GM12874 (cell line): ENCODE measurements around the gene SNPH.

Experiments used
- TF ChIP-seq, protein P1 (sequence below): IDR thresholded peaks from 2 replicates; pipeline ENCODE4 v1.5.1; 2011; ENCODE audit warnings: low read depth, mild to moderate bottlenecking, control low read depth, low read length, moderate library complexity; ENCODE audit not compliant: insufficient read depth

Gene SNPH

DNA sequence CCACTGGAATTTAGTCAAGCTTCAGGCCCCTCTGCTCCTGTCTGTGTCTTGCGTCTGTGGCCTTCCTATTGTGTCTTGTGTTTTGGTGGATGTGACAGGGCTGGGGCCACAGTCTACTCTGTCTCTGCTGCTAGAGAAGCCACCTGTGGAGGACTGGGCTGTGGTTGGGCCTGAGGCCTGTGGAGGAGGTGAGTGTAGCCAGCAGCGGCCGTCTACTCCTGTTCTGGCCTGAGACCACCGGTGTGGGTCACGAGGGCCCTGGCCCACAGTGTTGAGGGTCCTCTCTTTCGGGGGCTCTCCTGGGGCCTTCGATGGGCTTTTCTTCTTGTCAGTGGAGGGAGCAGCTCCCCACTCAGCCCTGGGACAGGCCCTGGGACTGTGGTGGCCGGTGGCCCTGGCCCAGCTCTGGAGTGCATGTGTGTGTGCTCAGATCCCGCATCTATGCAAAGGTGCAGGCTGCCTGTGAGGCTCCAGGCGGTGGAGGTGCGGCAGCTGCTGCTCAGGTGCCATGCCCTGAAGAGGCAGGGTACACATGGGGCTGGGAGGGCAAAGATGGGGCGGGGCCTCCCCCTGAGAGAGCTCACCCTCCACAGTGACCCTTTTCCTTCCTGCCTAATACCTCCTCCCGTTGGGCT lies 42.1 kb downstream of the SNPH start:
- TF ChIP-seq, protein P1, sequence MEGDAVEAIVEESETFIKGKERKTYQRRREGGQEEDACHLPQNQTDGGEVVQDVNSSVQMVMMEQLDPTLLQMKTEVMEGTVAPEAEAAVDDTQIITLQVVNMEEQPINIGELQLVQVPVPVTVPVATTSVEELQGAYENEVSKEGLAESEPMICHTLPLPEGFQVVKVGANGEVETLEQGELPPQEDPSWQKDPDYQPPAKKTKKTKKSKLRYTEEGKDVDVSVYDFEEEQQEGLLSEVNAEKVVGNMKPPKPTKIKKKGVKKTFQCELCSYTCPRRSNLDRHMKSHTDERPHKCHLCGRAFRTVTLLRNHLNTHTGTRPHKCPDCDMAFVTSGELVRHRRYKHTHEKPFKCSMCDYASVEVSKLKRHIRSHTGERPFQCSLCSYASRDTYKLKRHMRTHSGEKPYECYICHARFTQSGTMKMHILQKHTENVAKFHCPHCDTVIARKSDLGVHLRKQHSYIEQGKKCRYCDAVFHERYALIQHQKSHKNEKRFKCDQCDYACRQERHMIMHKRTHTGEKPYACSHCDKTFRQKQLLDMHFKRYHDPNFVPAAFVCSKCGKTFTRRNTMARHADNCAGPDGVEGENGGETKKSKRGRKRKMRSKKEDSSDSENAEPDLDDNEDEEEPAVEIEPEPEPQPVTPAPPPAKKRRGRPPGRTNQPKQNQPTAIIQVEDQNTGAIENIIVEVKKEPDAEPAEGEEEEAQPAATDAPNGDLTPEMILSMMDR = no peak

DNA sequence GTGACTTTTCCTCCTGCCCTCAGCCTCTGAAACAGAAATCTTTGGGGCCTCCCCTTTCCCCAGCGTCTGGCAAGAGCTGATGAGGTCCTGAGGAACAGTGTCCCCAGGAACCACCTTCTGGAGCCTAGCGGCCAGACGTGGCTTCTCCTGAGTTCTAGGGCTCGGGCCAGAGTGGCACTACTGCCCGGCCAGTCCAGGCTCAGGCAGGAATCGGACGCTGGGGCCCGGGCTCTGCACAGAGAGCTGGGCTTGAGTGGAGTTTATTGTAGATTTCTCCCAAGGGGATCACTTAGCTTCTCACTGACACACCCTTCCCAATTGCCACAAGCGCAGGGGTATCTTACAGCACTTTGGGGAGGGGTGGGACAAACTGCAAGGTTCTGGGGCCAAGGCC lies 42.6 kb downstream of the SNPH start:
- TF ChIP-seq, protein P1 = no peak

DNA sequence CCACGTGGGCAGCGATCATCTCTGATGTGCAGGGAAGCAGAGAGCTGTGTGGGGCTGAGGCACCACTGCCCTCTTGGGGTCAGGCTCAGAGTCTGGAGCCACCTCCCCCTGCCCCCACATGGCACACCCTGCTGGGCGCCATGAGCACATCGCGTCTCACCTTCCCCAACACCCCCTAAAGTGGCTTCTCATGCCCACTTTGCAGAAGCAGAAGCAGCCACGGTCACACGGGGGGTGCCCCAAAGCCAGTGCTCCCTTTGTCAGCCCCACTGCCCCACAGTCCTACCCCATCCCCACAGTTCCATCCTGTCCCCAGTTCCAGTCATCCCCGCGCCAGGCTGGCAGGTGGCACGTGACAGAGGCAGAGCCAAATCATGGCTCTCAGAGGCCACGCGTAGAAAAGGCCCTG lies 43.3 kb downstream of the SNPH start:
- TF ChIP-seq, protein P1 = no peak

DNA sequence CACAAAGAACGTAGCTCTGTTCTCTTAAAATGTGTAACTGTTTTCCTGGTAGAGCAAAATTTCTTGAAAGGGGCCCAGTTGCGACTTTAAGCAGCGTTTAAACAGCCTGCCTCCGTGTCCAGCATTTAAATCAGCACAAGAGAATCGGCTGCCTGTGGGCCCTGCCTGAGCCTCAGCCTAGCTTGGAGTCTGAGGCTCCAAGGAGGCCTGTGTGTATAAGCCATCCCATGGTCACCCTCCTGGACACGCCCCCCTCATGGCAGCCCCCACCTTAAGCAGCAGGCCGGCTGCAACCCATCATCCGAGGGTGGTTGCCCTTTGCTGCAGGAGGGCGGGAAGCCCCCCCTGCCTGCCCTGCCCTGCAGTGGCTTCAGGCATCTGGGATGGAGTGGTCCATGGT lies 44.0 kb downstream of the SNPH start:
- TF ChIP-seq, protein P1 = no peak

DNA sequence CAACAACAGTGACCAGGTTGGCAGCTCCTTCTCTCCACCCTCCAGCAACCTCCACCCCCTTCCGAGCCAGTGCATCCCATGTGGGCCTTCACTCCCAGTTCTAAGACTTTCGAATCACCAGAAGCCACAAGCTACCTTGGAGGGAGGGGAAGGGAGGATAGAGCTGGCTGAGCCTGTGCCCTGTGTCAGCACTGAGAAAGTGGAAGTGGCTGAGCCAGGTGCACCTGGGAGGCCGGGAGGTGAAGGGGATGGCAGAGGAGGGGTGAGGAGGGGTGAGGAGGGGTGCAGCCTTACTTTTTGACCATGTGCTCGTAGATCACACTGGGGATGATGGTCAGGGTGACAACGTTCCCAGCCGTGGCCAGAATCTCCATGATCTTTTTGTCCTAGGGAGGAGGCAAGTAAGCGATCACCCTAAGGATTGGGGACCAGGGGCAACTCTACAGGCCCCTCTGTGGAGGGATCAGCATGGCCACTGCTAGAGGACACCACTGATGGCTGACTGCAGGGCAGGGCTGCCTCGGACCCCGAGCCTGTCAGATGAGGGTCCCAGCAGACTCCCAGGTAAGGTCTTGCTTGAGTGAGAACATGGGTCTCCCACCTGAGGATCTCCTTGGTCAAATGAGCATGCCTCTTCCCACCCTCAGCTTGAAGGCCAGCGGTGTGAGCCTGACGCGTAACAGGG lies 44.6 kb downstream of the SNPH start:
- TF ChIP-seq, protein P1 = no peak

DNA sequence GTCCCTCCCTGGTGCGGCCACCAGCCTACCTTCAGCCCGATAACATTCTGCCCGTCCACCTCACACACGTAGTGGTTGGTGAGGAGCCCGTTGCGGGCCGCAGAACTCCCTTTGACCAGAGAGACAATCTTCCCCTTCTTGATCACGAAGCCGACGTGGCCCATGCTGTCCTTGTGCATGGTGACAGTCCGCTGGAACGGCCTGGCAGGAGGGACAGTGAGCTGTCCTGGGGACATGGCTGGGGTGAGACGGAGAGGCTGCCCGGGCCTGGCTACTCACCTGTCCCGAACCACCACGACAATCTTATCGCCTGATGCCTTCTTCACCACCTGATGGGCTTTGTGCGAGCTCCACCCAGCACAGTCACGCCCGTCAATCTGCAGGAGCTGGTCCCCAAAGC lies 46.2 kb downstream of the SNPH start:
- TF ChIP-seq, protein P1 = no peak

DNA sequence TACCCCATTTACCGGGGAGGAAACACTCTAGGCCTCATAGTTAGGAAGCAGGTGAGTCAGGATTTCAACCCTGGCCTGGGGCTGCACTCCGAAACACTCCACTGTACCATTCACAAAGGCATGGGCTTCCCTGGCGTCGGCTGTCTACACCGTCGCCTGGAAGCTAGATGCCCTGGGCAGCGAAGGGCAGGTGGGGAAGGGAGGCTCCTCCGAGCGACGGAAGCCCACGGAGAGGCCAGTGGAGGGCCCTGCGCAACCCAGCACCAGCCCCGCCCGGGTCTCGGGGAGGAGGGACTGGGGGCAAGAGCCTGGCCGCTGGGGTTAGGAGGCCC lies 46.8 kb downstream of the SNPH start:
- TF ChIP-seq, protein P1 = no peak
